IMR-90 (cell line): ENCODE results near the gene NAP1L1. TPM values are rescaled to one million over a fixed set of nuclear protein-coding genes. Genes with fewer than 3 reads are reported as not detected.

ENCODE experiments used
- ATAC-seq: fragments of 200-7000 bp; cut with Tn5 transposase; 2 replicates; pipeline ENCODE4 v1.9.1; 2020; ENCODE audit warnings: low read depth, mild to moderate bottlenecking, moderate library complexity
- BruUV-seq: library from RNA; stranded (reverse); fragments of 400-500 nt; replicated peaks from 2 replicates; lab custom pipeline; 2021; lab: Mats Ljungman, UMichigan
- CTCF ChIA-PET: fragments of 300-600 bp; formaldehyde crosslinking; extraction: SDS; loops from one replicate; lab custom pipeline; 2021; ENCODE audit warnings: antibody characterized with exemption; lab: Yijun Ruan, JAX
- POLR2A ChIA-PET: fragments of 300-600 bp; sonication (Branson Sonifier 250); formaldehyde crosslinking; loops from one replicate; lab custom pipeline; 2022; ENCODE audit warnings: antibody characterized with exemption; ENCODE audit not compliant: unreplicated experiment; lab: Charles Lee
- DNase-seq: peaks from one replicate; pipeline ENCODE4 v3.0.0; 2013
- H2AFZ ChIP-seq: replicated peaks from 2 replicates; pipeline ENCODE3; 2013; ENCODE audit warnings: low read length, mild to moderate bottlenecking; ENCODE audit not compliant: poor library complexity
- H2AK5ac ChIP-seq: 2 replicates; pipeline ENCODE4 v1.6.1; 2013; ENCODE audit warnings: low read depth, low read length, inconsistent platforms
- H2AK9ac ChIP-seq: replicated peaks from 2 replicates; pipeline ENCODE3; 2013; ENCODE audit warnings: mild to moderate bottlenecking, low read depth, low read length, moderate library complexity; ENCODE audit not compliant: poor library complexity
- H2BK120ac ChIP-seq: 2 replicates; pipeline ENCODE4 v1.6.1; 2013; ENCODE audit warnings: low read depth, low read length, inconsistent platforms
- H2BK15ac ChIP-seq: 3 replicates; pipeline ENCODE4 v1.6.1; 2013; ENCODE audit warnings: low read depth, low read length, inconsistent platforms
- H2BK20ac ChIP-seq: 2 replicates; pipeline ENCODE4 v1.6.1; 2013; ENCODE audit warnings: low read depth, mild to moderate bottlenecking, inconsistent platforms, low read length, moderate library complexity
- H2BK5ac ChIP-seq: 2 replicates; pipeline ENCODE4 v1.6.1; 2013; ENCODE audit warnings: mild to moderate bottlenecking, low read depth, low read length, inconsistent platforms; ENCODE audit not compliant: poor library complexity, severe bottlenecking
- H3K14ac ChIP-seq: replicated peaks from 2 replicates; pipeline ENCODE4 v1.6.1; 2013; ENCODE audit warnings: low read depth, low read length, inconsistent platforms
- H3K18ac ChIP-seq: 2 replicates; pipeline ENCODE4 v1.6.1; 2013; ENCODE audit warnings: low read depth, low read length, control low read depth
- H3K23ac ChIP-seq: 2 replicates; pipeline ENCODE4 v1.6.1; 2013; ENCODE audit warnings: low read depth, low read length, inconsistent platforms
- H3K27ac ChIP-seq: 2 replicates; pipeline ENCODE4 v1.5.1; 2013; ENCODE audit warnings: mild to moderate bottlenecking, control low read depth, low read length; ENCODE audit not compliant: insufficient read depth
- H3K27me3 ChIP-seq: 2 replicates; pipeline ENCODE4 v1.6.1; 2013; ENCODE audit warnings: low read length; ENCODE audit not compliant: control insufficient read depth, insufficient read depth
- H3K36me3 ChIP-seq: 2 replicates; pipeline ENCODE4 v1.6.1; 2013; ENCODE audit warnings: low read length, mixed read lengths; ENCODE audit not compliant: control insufficient read depth, insufficient read depth
- H3K4ac ChIP-seq: 2 replicates; pipeline ENCODE4 v1.6.1; 2013; ENCODE audit warnings: low read depth, low read length, inconsistent platforms
- H3K4me1 ChIP-seq: 2 replicates; pipeline ENCODE4 v1.6.1; 2013; ENCODE audit warnings: low read length, mixed read lengths; ENCODE audit not compliant: control insufficient read depth, insufficient read depth
- H3K4me2 ChIP-seq: 2 replicates; pipeline ENCODE4 v1.6.1; 2013; ENCODE audit warnings: low read depth, mild to moderate bottlenecking, control low read depth, low read length, moderate library complexity
- H3K4me3 ChIP-seq: 2 replicates; pipeline ENCODE4 v1.5.1; 2013; ENCODE audit warnings: low read depth, mild to moderate bottlenecking, control low read depth, low read length, moderate library complexity; ENCODE audit not compliant: insufficient read depth
- H3K56ac ChIP-seq: 2 replicates; pipeline ENCODE4 v1.6.1; 2013; ENCODE audit warnings: low read length, inconsistent platforms; ENCODE audit not compliant: insufficient read depth; ENCODE audit errors: extremely low read depth
- H3K79me1 ChIP-seq, 2 experiments: 2 replicates each; pipeline ENCODE4 v1.6.1; 2013; ENCODE audit warnings: low read length in 2 of 2, inconsistent platforms in 1 of 2, low read depth in 1 of 2
- H3K9ac ChIP-seq: 2 replicates; pipeline ENCODE4 v1.6.1; 2013; ENCODE audit warnings: low read depth, low read length, control low read depth
- H3K9me1 ChIP-seq: 2 replicates; pipeline ENCODE4 v1.6.1; 2013; ENCODE audit warnings: low read length, inconsistent platforms; ENCODE audit not compliant: insufficient read depth
- H3K9me3 ChIP-seq: 2 replicates; pipeline ENCODE4 v1.6.1; 2013; ENCODE audit warnings: low read length; ENCODE audit not compliant: control insufficient read depth, insufficient read depth
- H4K20me1 ChIP-seq: 2 replicates; pipeline ENCODE4 v1.6.1; 2013; ENCODE audit warnings: low read length, inconsistent platforms; ENCODE audit not compliant: insufficient read depth
- H4K5ac ChIP-seq: 2 replicates; pipeline ENCODE4 v1.6.1; 2013; ENCODE audit warnings: mild to moderate bottlenecking, low read depth, low read length, control low read depth
- H4K8ac ChIP-seq, 2 experiments: 2 replicates each; pipeline ENCODE4 v1.6.1; 2013; ENCODE audit warnings: low read depth in 2 of 2, low read length in 2 of 2, control low read depth in 1 of 2, inconsistent platforms in 1 of 2
- H4K91ac ChIP-seq: 2 replicates; pipeline ENCODE4 v1.6.1; 2013; ENCODE audit warnings: low read depth, low read length, inconsistent platforms; ENCODE audit not compliant: insufficient read depth
- CEBPB ChIP-seq: IDR thresholded peaks from 2 replicates; pipeline ENCODE4 v1.6.1; 2012; ENCODE audit warnings: low read depth, low read length, improper control_type of control experiment
- FOS ChIP-seq: fragments of 150-350 bp; IDR thresholded peaks from 2 replicates; pipeline ENCODE4 v1.6.1; 2016; ENCODE audit warnings: low read depth, low read length
- RAD21 ChIP-seq: IDR thresholded peaks from 2 replicates; pipeline ENCODE4 v1.6.1; 2012; ENCODE audit warnings: low read length, improper control_type of control experiment
- WGBS, 2 experiments: methylation state at CpG; one replicate each; pipeline versions ENCODE4 v1.1.5 to v1.1.7; 2013; ENCODE audit warnings: missing lambda C conversion rate in 2 of 2; ENCODE audit not compliant: insufficient read length in 1 of 2; ENCODE audit errors: extremely low coverage in 2 of 2; 5-methylcytosine and 5-hydroxymethylcytosine counted together
- dilution Hi-C: fragments of 300-500 bp; cut with HindIII; formaldehyde crosslinking; loops from one replicate; pipeline ENCODE4 v1.14.3; 2018; ENCODE audit warnings: low sequenced_read_pairs; ENCODE audit not compliant: unreplicated experiment
- in situ Hi-C: fragments of 300-500 bp; cut with MboI; formaldehyde crosslinking; loops from 3 replicates; pipeline ENCODE4 v1.14.3; 2019; ENCODE audit warnings: low sequenced_read_pairs, inconsistent platforms, mixed read lengths
- intact Hi-C: fragments of 100-400 bp; cut with micrococcal nuclease; formaldehyde crosslinking; loops from 2 replicates; pipeline ENCODE4 v1.10.0; 2022
- polyA plus RNA-seq, 3 experiments: library from polyadenylated mRNA; depleted of rRNA; stranded (reverse); fragments of >200 nt; gene quantifications; 2 replicates each; pipeline ENCODE4 v1.2.3, GENCODE V29; 2012; ENCODE audit warnings: low replicate concordance in 1 of 3
- total RNA-seq: library from RNA; depleted of rRNA; stranded (reverse); fragments of >200 nt; gene quantifications from 2 replicates; pipeline ENCODE4 v1.2.3, GENCODE V29; 2012

NAP1L1 gene
- total and polyA plus RNA-seq, 2 of the 4 experiments (the other 2 are of a cell fraction), result 86.4 to 200 TPM

DNA sequence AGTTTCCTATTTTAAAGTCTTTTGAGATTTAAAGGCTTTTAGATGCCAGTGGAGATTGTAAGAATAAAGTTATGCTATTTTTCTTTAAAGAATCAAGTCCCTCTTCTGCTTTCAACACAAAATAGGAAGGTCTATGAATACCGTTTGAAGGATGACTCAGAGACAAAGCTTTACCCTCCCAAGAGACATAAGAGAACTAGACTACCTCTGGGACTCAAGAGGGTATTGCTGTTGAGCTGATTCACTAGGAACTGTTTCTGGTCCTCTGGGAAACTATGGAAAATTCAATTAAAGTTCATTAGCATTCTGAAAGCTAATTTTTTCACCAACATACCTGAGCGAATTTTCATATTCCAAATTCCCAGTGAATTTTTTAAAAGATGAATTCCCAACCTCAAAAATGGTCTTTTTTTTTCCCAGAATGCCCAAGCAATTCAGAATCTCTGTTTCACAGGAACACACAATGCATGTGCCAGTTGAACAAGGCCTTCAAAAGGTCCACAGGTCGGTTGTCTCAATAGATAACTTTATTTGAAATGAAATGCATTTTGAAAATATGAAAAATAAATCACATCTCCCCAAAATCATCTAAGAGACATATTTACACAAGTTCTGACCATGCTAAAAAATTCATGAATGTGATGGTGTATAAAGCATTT, 59.4 kb downstream of the NAP1L1 start:
- Histone ChIP-seq H2BK20ac (no peak overlapping the region), H3K79me1 (peaks cover 0 to 17% of the 10 kb centered on the region in 2 experiments; a peak in 2 of 4 replicates), H3K4me2 (no peak overlapping the region), H2AK9ac (no peak overlapping the region), H4K20me1 (peaks cover 20% of the 10 kb centered on the region), H3K14ac (0 out of 2 replicates have a peak overlapping the region, but pooled peaks have one; percentile 23), H4K8ac (peak overlapping the region; percentile 53 to 84; a peak in 2 of 4 replicates), H2BK120ac (peak overlapping the region; percentile 21), H3K18ac (0 out of 2 replicates have a peak overlapping the region, but pooled peaks have one; percentile 2), H3K27me3 (no peaks in the 10 kb centered on the region), H3K9me3 (no peaks in the 10 kb centered on the region), H4K91ac (0 out of 2 replicates have a peak overlapping the region, but pooled peaks have one; percentile 23), H3K4me3 (no peak overlapping the region), H2AK5ac (no peak overlapping the region), H3K56ac (peak overlapping the region; percentile 26), H2BK5ac (peak overlapping the region; percentile 82), H4K5ac (no peak overlapping the region), H3K9me1 (peaks cover 3% of the 10 kb centered on the region; the same call in 1 of the 2 replicates), H2AFZ (no peak overlapping the region), H3K4ac (no peak overlapping the region; the same call in 1 of the 2 replicates), H3K9ac (no peak overlapping the region), H3K23ac (peak overlapping the region; percentile 49; the same call in 1 of the 2 replicates), H3K36me3 (peaks cover 22% of the 10 kb centered on the region), H3K4me1 (peaks cover 9% of the 10 kb centered on the region), H2BK15ac (no peak overlapping the region), H3K27ac (peak overlapping the region; percentile 75)
- TF ChIP-seq FOS, result peak; percentile 46; the same call in 1 of the 2 replicates
- TF ChIP-seq CEBPB, result no peak
- TF ChIP-seq RAD21, result peak; percentile 25; the same call in 1 of the 2 replicates
- in situ Hi-C loops (loop anchor here (5.0 to 25.0 kb wide), 4 partner anchors 73 to 688 kb away; partner anchors contain the start of genes CAPS2 and GLIPR1L1), intact Hi-C loops (loop anchor here (1.0 to 5.0 kb wide), 6 partner anchors 47 to 498 kb away; no protein-coding TSS in a partner anchor), dilution Hi-C loops (no loop called here)
- ATAC-seq, result peak; percentile 35
- ChIA-PET CTCF (interaction anchor here (0.6 to 1.0 kb wide), 6 partner anchors 45 to 501 kb away, joined by 3 to 5 read pairs (median 3); no protein-coding TSS in a partner anchor), POLR2A (interaction anchor here (0.5 to 1.7 kb wide), 14 partner anchors 8 to 415 kb away, joined by 3 to 8 read pairs (median 4); no protein-coding TSS in a partner anchor)
- peak; percentile 90 for DNase-seq
- WGBS, 2 experiments, result no CpG with 5 or more reads among the region's 3 CpGs
- BruUV-seq, result no TSS peak
